Esophagus muscularis mucosa (tissue), 4 donors: ENCODE data around the gene MBD3. TPM values are rescaled to one million over a fixed set of nuclear protein-coding genes. Genes with fewer than 3 reads are reported as not detected.

Experiments
- DNase-seq: peaks from one replicate; pipeline ENCODE4 v3.0.0-alpha.2; 2017; ENCODE audit errors: extremely low spot score
- H3K27ac ChIP-seq, 4 donors: fragments of 200-600 bp; sonication (generic); replicated peaks in 1 of 4; 1 replicate in 3 of 4; 2 replicates in 1 of 4; pipeline ENCODE4 v1.5.1; 2016 to 2019; ENCODE audit warnings: mild to moderate bottlenecking in 1 of 4
- H3K27me3 ChIP-seq, 4 donors: fragments of 200-600 bp; sonication (generic); one replicate each; pipeline versions ENCODE4 v1.5.1 to v1.6.0; 2016 to 2019
- H3K36me3 ChIP-seq, 4 donors: fragments of 200-600 bp; sonication (generic); one replicate each; pipeline ENCODE4 v1.5.1; 2016 to 2019
- H3K4me1 ChIP-seq, 4 donors: fragments of 200-600 bp; sonication (generic); one replicate each; pipeline ENCODE4 v1.5.1; 2016 to 2019
- H3K4me3 ChIP-seq, 4 donors: fragments of 200-600 bp; sonication (generic); 1 replicate in 2 of 4; 2 replicates in 2 of 4; pipeline ENCODE4 v1.5.1; 2016 to 2019; ENCODE audit warnings: mild to moderate bottlenecking in 4 of 4, moderate library complexity in 1 of 4
- H3K9me3 ChIP-seq, 4 donors: fragments of 200-600 bp; sonication (generic); 1 replicate in 3 of 4; 2 replicates in 1 of 4; pipeline ENCODE4 v1.5.1; 2016 to 2019
- EP300 ChIP-seq: sonication (generic); formaldehyde crosslinking; IDR thresholded peaks from one replicate; pipeline ENCODE4 v1.6.1; 2017; ENCODE audit warnings: antibody characterized with exemption
- POLR2A ChIP-seq: fragments of 450-650 bp; IDR thresholded peaks from one replicate; pipeline ENCODE4 v1.6.1; 2017; ENCODE audit warnings: antibody characterized with exemption, moderate library complexity, mild to moderate bottlenecking, low read depth
- POLR2AphosphoS5 ChIP-seq, 2 donors: sonication (generic); formaldehyde crosslinking; IDR thresholded peaks; one replicate each; pipeline ENCODE4 v1.6.1; 2017; ENCODE audit warnings: antibody characterized with exemption in 2 of 2
- WGBS: methylation state at CpG from one replicate; pipeline ENCODE4 v1.1.5; 2018; 5-methylcytosine and 5-hydroxymethylcytosine counted together
- intact Hi-C: fragments of 100-400 bp; cut with DNase I; formaldehyde crosslinking; loops from one replicate; pipeline ENCODE4 v1.15.1; 2023
- total RNA-seq, 4 donors: library from RNA; depleted of rRNA; stranded (reverse); fragments of >200 nt; gene quantifications; one replicate each; pipeline versions ENCODE4 v1.1.0 to v1.2.1, GENCODE V29; 2016
- TF ChIP-seq, protein P1 (sequence below), 3 experiments: fragments of 200-600 bp in 2 of 3; fragments of 450-650 bp in 1 of 3; sonication (generic) in 2 of 3; IDR thresholded peaks; one replicate each; pipeline ENCODE4 v1.5.1; 2017 to 2019; ENCODE audit warnings: antibody characterized with exemption in 3 of 3, mild to moderate bottlenecking in 2 of 3, moderate library complexity in 1 of 3

MBD3 gene
- total RNA-seq, 4 donors from 2014 or later, result 81.8 to 152 (median 114) TPM

DNA sequence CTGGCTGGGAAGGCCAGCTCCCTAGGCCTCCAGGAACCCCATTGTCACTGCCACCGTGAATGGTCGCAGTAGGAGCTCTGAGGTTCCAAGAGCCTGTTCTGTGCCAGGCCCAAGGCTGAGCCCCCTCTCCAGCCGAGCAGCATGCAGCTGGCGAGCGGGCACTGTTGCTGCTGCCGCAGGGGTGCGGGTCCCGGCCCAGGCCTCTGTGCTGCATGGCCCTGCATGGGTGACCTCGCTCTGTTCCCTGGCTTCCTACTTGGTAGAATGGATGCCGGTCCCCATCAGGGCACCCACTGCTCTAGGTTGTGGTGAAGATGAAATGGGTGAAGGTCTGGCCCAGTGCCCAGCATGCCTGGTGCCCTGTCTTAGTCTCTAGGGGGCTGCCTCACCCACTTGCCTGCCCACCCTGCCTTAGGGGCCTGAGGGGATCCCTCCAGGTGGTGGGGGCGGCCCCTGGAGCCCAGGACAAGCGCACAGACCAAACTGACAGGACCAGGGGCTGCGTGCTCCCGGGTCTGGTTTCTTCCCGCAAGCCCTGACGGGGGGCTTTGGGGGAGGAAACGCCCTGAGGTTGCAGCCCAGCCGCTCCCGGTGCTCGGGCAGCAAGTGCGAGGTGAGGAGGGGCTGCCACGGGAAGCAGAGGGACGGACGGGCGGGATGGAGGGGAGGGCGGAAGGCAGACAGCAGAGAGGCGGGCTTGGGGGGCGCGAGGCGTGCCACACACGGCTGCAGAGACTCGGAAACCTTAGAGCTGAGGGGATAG lies 21.3 kb upstream of the MBD3 start:
- 88% methylated on average over 24 of the region's 32 CpGs for WGBS
- DNase-seq, result no peak
- Histone ChIP-seq H3K9me3 (no peaks in the 10 kb centered on the region), H3K4me1 (peaks cover 0 to 11% (median 3%) of the 10 kb centered on the region in 4 donors), H3K4me3 (no peak overlapping the region), H3K27me3 (no peaks in the 10 kb centered on the region), H3K36me3 (peaks cover 29 to 96% (median 82%) of the 10 kb centered on the region in 4 donors), H3K27ac (no peak overlapping the region)
- no peak for TF ChIP-seq EP300
- TF ChIP-seq, protein P1, sequence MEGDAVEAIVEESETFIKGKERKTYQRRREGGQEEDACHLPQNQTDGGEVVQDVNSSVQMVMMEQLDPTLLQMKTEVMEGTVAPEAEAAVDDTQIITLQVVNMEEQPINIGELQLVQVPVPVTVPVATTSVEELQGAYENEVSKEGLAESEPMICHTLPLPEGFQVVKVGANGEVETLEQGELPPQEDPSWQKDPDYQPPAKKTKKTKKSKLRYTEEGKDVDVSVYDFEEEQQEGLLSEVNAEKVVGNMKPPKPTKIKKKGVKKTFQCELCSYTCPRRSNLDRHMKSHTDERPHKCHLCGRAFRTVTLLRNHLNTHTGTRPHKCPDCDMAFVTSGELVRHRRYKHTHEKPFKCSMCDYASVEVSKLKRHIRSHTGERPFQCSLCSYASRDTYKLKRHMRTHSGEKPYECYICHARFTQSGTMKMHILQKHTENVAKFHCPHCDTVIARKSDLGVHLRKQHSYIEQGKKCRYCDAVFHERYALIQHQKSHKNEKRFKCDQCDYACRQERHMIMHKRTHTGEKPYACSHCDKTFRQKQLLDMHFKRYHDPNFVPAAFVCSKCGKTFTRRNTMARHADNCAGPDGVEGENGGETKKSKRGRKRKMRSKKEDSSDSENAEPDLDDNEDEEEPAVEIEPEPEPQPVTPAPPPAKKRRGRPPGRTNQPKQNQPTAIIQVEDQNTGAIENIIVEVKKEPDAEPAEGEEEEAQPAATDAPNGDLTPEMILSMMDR (IDR thresholded peaks at IDR 0.05), result no peak
- intact Hi-C loops, result no loop called here

DNA sequence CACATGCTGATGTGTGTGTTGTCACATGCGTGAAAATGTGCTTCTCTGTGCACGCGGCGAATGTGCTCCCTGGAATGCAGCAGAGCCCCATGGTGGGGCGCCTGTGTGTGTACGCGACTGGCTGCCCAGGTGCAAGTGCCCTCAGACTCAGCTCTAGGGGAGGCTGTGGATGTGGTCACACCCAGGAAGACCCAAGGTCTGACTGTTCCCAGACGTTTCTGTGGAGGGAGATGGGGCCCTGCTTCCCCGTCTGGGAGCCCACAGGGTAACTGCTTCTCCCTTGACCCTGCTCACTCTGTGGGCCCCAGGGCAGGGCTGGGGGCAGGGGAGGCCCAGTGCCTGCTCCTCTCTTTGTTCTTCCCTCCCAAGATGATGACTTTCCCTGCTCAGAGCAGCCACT lies 20.5 kb upstream of the MBD3 start:
- Histone ChIP-seq H3K4me1 (peaks cover 0 to 10% (median 3%) of the 10 kb centered on the region in 4 donors), H3K27me3 (no peaks in the 10 kb centered on the region), H3K36me3 (peaks cover 25 to 88% (median 75%) of the 10 kb centered on the region in 4 donors), H3K9me3 (no peaks in the 10 kb centered on the region), H3K27ac (no peak overlapping the region), H3K4me3 (no peak overlapping the region)
- no CpG with 5 or more reads among the region's 9 CpGs for WGBS
- intact Hi-C loops, result no loop called here
- TF ChIP-seq POLR2A (no peak), EP300 (no peak), POLR2AphosphoS5 (IDR thresholded peaks at IDR 0.05) (no peak)
- TF ChIP-seq, protein P1 (IDR thresholded peaks at IDR 0.05), result no peak
- DNase-seq, result no peak

DNA sequence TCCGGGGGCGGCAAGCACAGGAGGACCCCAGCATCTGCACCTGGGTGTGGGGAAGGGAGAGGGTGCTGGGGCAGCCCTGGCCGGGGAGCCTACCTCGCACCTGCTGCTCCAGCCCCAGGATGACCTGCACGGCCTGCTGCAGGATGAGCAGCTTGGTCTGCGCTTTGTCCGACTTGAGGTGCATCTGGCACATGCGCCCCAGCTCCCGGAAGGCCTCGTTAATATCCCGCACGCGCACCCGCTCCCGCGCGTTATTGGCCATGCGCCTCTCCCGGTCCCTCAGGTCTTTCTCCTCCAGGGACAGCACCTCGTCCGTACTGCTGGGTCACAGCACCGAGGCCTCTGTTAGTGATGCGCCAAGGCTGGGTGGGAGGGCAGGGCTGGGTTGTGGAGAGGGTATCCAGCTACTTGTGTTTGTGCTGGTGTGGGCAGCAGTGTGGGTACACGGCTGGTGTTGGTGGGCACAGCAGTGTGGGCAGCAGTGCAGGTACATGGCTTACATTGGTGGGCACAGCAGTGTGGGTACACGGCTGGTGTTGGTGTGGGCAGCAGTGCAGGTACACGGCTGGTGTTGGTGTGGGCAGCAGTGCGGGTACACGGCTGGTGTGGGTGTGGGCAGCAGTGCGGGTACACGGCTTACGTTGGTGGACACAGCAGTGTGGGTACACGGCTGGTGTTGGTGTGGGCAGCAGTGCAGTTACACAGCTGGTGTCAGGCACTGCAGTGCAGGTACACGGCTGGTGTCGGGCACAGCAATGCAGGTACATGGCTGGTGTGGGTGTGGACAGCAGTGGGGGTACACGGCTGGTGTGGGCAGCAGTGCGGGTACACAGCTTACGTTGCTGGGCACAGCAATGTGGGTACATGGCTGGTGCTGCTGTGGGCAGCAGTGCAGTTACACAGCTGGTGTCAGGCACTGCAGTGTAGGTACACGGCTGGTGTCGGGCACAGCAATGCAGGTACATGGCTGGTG lies 19.7 kb upstream of the MBD3 start:
- H3K4me1 ChIP-seq, result peaks cover 0 to 6% (median 3%) of the 10 kb centered on the region in 4 donors
- DNase-seq, result no peak
- H3K36me3 ChIP-seq, result peaks cover 25 to 80% (median 70%) of the 10 kb centered on the region in 4 donors
- no peak overlapping the region for H3K4me3 ChIP-seq
- H3K27ac ChIP-seq, result no peak overlapping the region
- intact Hi-C loops, result no loop called here
- TF ChIP-seq POLR2AphosphoS5 (IDR thresholded peaks at IDR 0.05) (no peak), POLR2A (no peak), EP300 (no peak)
- TF ChIP-seq, protein P1 (IDR thresholded peaks at IDR 0.05), result no peak
- whole genome bisulfite sequencing, result 92% methylated on average over 36 of the region's 39 CpGs
- no peaks in the 10 kb centered on the region for H3K27me3 ChIP-seq
- H3K9me3 ChIP-seq, result no peaks in the 10 kb centered on the region

DNA sequence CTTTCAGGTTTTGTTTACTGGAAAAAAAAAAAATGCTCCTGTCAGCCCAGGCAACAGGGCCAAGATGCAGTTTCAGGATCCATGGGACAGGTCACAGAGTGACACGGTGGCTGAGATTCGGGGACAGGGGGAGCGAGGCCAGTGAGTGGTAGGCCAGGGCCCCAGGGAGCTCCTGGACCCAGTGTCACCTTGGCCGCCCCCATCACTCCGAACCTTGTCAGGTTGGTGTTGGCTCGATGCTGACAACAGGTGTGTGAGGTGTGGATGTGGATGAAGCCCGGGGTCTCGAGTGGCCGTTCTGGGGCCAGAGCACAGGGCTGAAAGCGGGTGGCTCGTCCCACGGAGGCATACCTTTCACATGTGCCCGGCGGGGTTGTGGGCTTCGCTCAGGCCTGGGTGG lies 18.7 kb upstream of the MBD3 start:
- peaks cover 25 to 70% (median 65%) of the 10 kb centered on the region in 4 donors for H3K36me3 ChIP-seq
- TF ChIP-seq POLR2A (no peak), POLR2AphosphoS5 (IDR thresholded peaks at IDR 0.05) (no peak), EP300 (no peak)
- TF ChIP-seq, protein P1 (IDR thresholded peaks at IDR 0.05), result no peak
- no peaks in the 10 kb centered on the region for H3K9me3 ChIP-seq
- H3K4me3 ChIP-seq, result no peak overlapping the region
- no peak overlapping the region for H3K27ac ChIP-seq
- peaks cover 3 to 11% (median 6%) of the 10 kb centered on the region in 4 donors for H3K4me1 ChIP-seq
- intact Hi-C loops, result no loop called here
- H3K27me3 ChIP-seq, result no peaks in the 10 kb centered on the region
- 91% methylated on average over 8 of the region's 15 CpGs for WGBS
- DNase-seq, result no peak
